ENCODE results near the gene TENM3. TPM values are rescaled to one million over a fixed set of nuclear protein-coding genes. Genes with fewer than 3 reads are reported as not detected.
A peak's percentile ranks its signal among the peaks of the same experiment; 100 is the strongest.

The TENM3 gene
- total RNA-seq, 1 donor from 2014 or later = 65.5 TPM

DNA sequence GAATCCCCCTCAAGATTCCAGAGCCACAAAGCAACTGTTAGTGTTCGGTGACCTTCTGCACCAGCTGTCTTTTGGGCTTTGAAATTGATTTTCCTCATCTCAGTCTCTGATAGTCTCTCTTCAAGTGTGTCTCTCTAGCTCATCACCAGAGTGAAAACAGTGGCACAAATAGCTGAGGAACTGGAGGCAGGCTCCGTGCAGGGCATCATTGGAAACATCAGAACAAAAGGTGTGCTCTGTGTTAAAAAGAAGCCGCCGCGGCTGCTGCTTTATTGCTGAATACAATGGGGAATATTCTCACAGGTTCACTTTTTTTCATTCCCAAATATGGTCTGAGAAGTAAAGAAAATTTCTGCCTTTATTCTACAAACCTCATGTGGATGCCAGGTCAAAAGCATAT is 376.5 kb downstream of the TENM3 start:
- DNase-seq (ENCODE audit: low spot score) = no peak

DNA sequence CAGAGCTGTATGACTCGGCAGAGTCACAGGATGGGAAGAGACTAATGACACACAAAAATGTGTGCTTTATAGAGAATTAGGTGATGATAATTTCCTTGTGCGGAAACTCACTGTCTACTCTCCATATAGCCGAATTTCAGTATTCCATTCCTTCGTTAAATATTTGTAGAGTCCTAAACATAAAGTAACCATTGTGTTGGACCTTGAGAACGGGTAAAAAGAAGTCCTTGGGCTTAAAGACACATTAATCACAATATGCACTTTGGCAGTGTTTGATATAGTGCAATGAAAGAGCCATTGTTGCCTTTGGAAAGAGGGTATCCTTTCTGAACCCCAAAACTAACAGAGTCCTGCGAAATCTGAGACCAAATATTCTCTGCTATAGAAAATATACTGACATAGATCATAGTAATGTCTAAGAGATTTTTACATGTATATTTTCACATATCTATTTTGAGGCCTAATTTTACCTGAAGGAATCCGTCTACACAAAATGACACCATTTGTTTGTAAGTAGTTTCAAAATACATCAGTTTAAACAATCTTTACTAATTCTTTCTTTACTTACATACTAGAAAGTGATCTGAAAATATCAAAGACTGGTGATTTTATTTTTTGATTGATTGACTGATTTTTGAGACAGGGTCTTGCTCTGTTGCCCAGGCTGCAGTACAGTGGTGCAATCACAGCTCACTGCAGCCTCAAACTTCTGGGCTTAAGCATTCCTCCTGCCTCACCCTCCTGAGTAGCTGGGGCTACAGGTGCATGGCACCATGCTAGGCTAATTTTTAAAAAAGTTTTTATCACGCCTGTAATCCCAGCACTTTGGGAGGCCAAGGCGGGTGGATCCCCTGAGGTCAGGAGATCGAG is 377.1 kb downstream of the TENM3 start:
- no peak for DNase-seq (ENCODE audit: low spot score)

DNA sequence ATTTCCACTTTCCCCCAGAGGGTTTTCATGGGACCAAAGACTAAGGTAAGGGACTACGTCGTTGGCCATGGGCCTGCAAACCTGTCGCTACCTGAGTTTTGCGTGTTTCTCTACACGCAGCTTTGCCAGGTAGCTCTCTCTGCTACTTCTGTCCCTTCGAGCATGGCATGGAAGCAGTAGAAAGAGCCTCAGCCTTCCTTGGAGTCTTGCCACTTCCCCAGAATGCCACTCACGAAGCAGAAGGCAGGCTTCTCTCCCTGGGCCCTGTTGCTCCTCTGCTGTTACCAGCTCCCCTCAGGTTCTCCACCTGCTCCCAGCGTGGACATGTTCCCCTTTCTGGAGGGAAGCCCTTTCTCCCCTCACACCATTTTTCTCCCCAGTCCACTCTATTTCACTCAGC is 381.1 kb downstream of the TENM3 start:
- no peak for DNase-seq (ENCODE audit: low spot score)

DNA sequence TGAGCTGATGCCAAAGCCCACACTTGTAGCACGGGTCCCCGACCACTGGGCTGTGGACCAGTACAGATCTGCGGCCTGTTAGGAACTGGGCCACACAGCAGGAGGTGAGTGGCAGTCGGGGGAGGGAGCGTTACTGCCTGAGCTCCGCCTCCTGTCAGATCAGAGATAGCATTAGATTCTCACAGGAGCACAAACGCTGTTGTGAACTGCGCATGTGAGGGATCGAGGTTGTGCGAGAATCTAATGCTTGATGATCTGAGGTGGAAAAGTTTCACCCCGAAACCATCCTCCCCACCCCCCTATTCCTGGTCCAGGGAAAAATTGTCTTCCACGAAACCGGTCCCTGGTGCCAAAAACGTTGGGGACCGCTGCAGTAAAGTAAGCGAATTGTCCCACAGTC is 382.0 kb downstream of the TENM3 start:
- no peak for DNase-seq (ENCODE audit: low spot score)

DNA sequence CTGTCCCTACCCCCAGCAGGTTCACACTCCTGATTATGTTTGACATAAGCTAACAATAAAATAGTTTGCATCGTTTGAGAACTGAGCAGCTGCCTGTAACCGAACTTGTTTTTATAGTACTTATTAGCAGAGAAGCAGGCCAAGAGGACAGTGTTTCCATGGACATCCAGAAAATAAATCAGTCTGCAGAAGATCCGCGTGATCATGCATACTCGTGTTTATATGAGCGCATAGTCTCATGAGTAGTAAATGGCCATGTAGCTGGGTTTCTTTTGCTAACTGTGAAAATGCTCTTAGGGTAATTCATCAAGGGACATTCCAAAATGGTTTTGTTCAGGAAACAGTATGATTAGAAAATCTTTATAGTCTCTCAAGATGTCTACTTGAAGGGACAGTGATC is 384.8 kb downstream of the TENM3 start:
- DNase-seq (ENCODE audit: low spot score) = no peak

DNA sequence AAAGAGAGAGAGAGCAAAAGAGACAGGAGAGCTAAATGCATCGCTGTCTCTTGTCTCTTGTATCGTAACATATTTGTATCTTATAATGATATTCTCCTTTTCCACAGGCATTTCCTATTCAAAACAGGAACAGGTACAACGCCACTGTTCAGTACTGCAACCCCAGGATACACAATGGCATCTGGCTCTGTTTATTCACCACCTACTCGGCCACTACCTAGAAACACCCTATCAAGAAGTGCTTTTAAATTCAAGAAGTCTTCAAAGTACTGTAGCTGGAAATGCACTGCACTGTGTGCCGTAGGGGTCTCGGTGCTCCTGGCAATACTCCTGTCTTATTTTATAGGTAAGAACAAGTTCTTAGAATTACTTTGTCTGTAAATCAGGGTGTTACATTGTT is 385.3 kb downstream of the TENM3 start:
- DNase-seq (ENCODE audit: low spot score) = no peak

DNA sequence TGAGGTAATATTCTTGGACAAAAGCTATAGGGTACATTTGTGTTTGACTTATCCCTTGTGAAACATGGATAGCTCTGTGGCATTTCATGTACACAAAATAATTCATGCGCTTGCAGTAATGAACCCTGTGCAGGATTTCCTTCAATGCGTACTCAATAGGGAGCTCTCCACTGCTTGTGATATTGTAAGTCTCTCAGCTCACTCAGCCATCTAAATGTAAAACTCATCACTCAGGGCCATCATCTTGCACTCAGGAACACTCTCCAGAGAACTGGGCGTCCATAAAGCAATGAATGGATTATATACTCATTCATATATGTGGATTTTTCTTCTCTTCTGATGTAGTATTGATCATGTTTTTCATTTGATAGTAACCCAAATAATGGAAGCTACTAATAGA is 385.9 kb downstream of the TENM3 start:
- DNase-seq (ENCODE audit: low spot score) = no peak

DNA sequence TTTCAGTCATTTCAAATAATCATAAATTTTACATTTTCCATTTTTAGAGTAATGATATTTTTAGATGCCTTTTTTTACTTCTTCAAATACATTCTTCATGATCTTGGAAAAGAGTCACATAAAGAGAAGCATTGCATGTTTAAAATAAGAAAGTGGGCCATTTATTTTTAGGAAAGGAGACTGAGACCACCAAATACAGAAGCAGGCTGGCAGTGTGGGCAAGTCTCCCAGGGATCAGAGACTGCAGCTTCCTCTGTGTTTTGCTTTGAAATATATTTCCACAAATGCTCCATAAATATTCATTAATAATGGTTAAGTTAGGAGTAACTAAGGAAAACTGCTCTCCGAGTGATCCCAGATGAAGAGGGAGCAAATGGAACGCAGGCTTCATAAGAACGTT is 397.3 kb downstream of the TENM3 start:
- no peak for DNase-seq (ENCODE audit: low spot score)

DNA sequence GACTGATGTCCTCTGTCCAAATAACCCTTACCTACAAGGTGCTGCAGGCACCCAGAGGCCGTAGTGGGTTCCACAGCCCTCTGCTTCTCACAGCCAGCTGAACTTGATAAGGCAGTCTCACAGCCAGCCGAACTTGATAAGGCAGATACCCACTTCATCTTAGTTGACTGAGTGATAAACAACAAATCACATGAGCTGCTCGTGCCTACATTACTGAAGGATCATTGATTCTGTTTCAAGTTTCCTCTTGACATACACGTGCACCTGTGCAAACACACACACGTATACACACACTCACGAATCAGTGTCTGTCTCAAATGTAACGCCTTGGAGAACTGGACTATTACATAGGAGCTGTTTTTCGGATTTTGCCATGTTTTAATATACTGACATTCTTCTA is 397.7 kb downstream of the TENM3 start:
- no peak for DNase-seq (ENCODE audit: low spot score)

DNA sequence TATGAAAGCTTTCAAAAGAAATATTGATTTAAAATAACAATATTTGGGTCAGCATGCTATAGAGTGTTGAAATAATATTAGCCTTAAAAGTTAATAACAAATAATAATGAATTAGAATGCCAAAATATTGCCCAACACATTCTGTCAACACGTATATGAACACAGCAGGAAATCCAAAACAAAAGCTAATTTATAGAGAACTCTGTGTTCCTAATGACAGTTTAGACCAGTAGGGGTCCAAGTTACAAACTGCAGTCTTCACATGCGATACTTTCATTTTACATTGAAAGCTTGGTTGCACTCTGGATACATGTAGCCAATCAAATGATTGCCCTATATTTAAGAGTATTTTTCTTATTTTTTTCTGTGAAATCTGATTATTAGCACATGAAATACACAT is 399.6 kb downstream of the TENM3 start:
- no peak for DNase-seq (ENCODE audit: low spot score)

DNA sequence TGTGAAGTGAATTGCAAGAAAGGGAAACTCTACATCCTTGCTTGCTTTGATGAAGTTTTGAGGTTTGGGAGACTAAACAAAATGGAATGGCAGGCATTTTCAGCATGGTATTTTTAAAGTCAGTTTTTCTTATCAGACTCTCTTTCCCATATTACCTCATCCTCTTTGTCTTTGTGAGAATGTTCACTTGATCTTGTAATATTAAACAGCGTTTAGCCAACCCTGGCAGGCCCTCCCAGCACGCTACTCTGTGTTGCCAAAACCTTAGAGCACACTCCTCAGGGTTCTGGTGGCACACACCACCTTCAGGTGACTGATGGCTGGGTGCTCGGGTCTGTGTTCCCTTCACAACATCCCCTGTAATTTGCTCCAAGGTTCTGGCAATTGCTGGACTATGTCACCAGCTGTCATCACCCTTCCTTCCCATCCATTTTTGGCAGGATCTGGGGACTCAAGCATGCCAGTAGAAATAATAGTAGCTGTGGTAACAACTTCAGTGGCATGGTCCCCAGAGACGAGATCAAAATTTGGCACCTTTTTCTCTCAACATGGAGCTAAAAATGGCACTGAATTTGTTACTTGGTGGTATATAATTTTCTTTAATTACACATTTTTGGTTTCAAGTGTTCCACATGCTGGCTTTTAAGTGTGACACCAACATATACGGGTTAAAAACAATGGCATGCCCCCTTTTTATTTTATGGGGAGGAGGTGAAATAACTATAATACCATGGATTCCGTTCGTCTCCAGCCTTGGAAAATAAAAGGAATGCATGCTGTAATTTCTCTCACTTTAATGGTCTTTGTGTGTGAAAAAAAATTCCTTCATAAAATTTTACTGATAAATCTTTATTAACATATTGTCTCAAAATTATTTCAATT is 400.8 kb downstream of the TENM3 start:
- DNase-seq (ENCODE audit: low spot score) = peak; percentile 32

DNA sequence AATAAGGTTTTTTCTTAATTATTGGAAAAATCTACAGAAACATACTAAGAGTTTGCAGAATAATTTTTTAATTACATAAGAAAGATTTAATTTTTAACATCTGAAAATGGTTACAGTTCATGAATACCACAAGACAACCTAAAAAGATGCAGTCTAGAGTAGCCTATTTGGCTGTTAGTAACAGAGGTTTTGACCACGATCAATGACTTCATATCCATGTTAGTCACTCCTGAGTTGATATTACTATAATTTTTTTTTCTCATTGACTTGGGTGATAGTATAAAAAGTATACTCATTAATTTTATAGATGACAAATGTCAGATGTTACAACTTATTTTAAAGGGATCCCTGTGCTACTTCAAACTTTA is 401.5 kb downstream of the TENM3 start:
- DNase-seq (ENCODE audit: low spot score) = no peak

DNA sequence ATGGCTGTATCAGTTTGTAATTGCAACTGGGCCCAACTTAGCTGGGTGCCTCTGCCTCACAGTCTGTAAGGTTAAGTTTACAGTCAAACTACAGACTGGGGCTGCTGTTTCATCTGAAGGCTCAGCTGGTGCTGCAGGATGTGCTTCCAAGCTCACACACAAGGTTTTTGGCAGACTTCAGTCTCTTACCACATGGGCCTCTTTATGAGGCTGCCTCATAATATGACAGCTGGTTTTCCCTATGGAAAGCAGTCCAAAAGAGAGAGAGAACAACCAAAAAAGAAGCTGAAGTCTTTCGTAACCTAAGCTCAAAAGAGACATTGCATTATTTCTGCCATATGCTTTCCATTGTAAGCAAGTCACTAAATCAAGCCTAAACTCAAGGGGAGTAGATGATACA is 402.3 kb downstream of the TENM3 start:
- DNase-seq (ENCODE audit: low spot score) = no peak

DNA sequence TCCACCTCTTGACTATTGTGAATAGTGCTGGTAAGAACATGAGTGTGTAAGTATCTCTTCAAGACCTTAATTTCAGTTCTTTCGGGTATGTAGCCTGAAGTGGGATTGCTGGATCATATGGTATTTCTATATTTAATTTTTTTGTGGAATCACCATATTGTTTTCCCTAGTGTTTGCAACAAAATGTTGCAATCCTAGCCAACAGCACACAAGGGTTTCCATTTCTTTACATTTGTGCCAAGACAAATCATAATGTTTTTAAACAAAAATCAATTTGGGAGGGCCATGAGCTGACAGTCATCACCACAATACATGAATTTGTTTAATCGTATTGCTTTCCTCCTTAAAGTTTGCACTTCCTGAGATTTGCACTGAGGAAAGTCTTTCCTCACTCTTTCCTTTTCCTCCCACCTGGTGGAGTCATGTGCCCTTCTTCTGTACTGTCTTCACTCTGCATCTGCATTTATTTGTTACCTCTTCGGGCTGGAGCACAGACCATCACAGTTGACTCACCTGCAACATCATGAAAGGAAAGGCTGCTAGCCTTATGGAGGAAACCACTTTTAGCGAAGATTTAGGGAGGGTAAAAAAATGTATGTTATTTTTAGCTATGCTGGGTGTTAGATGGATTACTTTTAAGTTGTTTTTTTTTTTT is 404.6 kb downstream of the TENM3 start:
- no peak for DNase-seq (ENCODE audit: low spot score)

DNA sequence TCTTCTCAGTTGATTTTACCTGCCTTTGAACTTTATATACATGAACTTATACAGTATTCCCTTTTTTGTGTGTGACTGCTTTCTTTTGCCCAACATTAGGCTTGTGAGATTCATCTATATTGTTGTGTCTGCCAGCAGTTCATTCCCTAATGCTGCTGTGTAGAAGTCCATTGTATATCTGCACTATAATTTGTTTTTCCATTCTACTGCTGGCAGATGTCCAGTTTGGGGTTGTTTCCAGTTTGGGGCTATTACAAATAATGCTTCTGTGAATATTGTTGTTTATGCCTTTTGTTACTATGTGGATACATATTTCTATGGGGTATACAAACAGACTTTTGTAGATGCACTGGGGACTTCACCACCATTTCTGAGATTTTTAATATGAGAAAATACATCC is 405.6 kb downstream of the TENM3 start:
- no peak for DNase-seq (ENCODE audit: low spot score)

DNA sequence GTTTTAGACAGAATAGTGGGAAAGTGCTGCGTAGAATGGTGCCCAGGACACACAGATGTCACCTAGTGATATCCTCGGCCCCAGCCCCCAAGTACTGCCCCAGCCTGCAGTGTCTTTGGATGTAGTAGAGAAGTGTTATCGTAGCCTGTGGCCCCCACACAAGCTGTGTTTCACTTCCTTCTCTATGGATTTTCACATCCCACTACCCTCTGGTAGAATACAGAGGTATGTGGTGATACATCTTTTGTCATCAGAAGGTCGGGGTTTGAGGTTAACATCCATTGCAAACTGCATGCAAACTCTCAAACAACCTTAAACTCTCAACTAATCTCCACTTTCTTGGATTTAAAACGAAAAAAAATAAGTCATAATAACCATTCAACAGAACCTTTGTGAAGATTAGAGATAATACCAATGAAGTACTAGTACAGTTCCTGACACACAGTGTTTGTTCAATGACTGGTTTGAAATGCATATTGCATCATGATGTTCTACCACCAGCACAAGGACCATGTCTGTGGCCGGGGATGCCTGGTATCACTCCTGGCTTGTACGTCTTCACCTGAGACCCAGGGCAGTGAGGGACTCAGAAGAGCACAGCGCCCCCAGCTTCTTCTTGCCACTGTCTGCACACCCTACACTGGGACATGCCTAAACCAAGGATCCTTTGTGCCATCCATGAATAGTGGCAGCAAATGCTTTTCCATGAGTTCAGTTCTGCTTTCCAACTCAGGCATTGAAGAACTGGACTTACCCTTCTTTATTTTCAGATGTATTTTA is 406.7 kb downstream of the TENM3 start:
- no peak for DNase-seq (ENCODE audit: low spot score)

DNA sequence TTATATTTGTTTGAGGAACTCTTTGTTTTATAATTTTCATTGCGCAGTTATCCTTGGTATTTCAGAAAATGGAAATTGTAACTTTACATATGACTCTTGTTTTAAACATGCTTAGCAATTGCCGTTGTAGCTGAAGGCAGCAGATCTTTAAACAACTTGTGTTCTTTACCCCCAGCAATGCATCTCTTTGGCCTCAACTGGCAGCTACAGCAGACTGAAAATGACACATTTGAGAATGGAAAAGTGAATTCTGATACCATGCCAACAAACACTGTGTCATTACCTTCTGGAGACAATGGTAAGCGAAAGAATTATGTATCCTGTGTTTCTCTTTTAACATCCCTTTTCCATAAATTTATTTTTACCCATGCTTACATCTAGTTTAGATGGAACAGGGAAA is 410.4 kb downstream of the TENM3 start:
- no peak for DNase-seq (ENCODE audit: low spot score)

DNA sequence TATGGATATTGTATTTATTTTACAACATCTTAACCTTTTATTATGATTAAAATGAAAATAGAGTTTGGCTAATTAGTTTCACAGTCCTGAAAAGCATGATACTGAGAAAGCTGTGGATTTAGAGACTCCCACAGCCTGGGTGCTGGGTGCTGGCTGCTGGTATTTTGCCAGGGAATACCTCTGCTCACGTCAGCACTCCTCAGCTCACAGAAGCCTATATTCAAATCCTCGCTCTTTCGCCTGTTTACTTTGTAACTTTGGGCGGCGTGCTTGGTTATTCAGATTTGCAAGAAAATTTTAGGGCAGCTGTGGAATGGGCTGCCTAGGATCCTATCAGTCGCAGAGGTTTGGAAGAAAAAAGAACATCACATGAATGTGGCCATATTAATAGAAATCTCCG is 412.1 kb downstream of the TENM3 start:
- no peak for DNase-seq (ENCODE audit: low spot score)

DNA sequence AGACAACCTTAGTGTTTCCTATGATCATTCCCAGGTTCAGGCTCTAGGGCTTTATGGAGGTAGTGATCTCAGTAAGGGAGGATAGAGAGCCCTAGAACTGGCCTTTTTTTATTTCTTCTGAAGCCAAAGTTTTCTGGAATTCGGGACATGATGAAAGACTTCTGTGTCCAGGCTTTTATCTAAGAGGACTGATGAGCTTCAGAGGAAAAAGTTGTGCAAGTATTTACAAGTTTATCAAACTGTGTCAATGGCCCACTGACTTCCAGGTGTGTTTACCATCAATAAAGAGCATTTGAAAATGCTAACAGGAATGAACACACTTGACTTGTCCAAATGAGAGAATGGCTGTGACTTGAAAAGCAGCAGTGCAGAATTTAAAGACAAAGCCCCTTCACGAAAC is 419.3 kb downstream of the TENM3 start:
- no peak for DNase-seq (ENCODE audit: low spot score)

DNA sequence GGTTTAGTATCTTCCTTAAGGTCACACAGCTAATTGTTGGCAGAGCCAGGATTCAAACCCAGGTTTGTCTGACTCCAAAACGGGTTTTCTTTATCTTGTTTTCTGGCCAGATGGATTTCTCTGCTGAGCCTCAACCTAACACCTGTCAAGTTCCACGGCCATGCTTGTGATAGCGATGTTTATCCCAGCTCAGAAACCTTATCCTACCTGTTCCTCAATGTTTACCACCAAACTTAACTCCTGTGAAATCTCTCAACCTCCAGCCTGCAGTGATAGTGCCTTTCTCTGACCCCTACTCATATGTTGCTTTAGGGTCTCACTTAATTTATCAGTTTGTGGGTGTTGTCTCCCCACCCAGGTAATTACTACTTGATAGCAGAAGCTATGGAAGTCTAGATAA is 428.0 kb downstream of the TENM3 start:
- no peak for DNase-seq (ENCODE audit: low spot score)

DNA sequence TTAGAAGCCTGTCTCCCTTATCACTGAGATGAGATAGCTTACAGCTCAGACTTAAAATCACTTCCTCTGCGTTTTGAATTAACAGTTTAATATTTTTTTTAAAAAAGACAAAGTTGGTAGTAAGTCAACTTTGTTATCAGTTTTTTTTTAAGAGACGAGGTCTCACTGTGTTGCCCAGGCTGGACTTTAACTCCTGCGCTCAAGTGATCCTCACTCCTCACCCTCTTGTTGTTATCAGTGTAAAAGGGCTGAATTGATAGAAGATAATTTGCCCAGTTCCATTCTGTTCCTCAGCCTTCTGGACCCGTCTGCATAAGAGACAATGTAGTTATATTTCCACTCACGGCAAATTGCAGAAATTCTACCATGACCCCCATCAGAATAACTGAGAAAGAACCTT is 428.5 kb downstream of the TENM3 start:
- no peak for DNase-seq (ENCODE audit: low spot score)

DNA sequence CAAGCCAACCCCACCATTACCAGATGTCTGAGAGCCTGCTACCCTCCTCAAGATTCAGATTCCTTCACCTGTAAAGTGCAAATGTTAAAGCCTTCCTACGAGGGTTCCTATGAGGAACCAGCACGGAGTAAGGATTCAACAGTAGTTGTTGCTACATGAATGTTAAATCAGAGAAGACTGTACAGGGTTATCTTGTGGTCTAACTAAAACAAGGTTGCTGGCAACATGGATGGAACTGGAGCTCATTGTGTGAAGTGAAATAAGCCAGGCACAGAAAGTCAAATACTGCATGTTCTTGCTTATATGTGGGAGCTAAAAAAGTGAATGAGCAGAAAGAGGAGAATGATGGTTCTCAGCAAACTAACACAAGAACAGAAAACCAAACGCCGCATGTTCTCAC is 435.4 kb downstream of the TENM3 start:
- DNase-seq (ENCODE audit: low spot score) = peak; percentile 12

All from umbilical cord (tissue), 2 donors.